Measurements from ENCODE around the gene TSN. TPM values are rescaled to one million over a fixed set of nuclear protein-coding genes. Genes with fewer than 3 reads are reported as not detected.

TSN gene
- total and polyA plus RNA-seq, 9 of the 15 experiments (the other 6 are each of a cell fraction or from before 2014, with no cell fraction given) = 63.2 to 152 (median 95.2) TPM

DNA sequence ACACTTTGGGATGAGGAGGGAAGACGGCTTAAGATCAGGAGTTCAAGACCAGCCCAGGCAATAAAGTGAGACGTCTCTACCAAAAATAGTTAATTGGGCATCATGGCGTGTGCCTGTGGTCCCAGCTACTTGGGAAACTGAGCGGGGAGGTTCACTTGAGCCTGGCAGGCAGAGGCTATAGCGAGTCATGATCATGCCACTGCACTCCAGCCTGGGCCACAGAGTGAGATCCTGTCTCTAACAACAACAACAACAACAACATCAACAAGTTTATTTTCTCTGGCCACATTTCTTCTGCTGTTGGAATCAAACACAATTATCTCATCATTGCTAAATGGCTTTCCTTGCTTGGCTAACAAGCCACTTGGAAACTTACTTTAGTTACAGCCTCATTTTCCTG is 32.1 kb upstream of the TSN start:
- no peaks in the 10 kb centered on the region for H3K9me1 ChIP-seq (ENCODE audit: control insufficient read depth, insufficient read depth, low read length)
- ATAC-seq (peak; percentile 10; the same call in 1 of the 3 replicates), DNase-seq (ENCODE audit: extremely low read depth in 1 of 4, low spot score in 3 of 4) (no peak), FAIRE-seq (no peak)
- H3K9me3 ChIP-seq (replicated peaks; ENCODE audit: control insufficient read depth, insufficient read depth, low read depth, low read length) = no peaks in the 10 kb centered on the region
- H3K4me2 ChIP-seq (ENCODE audit: insufficient read depth, low read length) = peak overlapping the region; percentile 13; the same call in 1 of the 2 replicates
- intact Hi-C loops (cut with micrococcal nuclease) = loop anchor here (2.0 to 5.0 kb wide), 2 partner anchors 71 to 193 kb away; partner anchors contain the start of gene RNU4ATAC
- TF ChIP-seq ZNF121 (CRISPR knock-in tag; conservative IDR thresholded peaks at IDR 0.05) = peak; percentile 80
- no peak for TF ChIP-seq ZNF3 (CRISPR knock-in tag; IDR thresholded peaks at IDR 0.05)
- 50% methylated on average over 4 of the region's 5 CpGs for WGBS (ENCODE audit: insufficient coverage, low coverage, missing lambda C conversion rate)
- no peaks in the 10 kb centered on the region for H3K27me3 ChIP-seq (ENCODE audit: control insufficient read depth in 2 of 2, insufficient read depth in 2 of 2, low read length in 2 of 2)
- POLR2A ChIA-PET = interaction anchor here (0.9 to 3.9 kb wide), 2 partner anchors 23 to 192 kb away, joined by 3 to 15 read pairs; partner anchors contain the start of gene RNU4ATAC
- H3K9ac ChIP-seq (ENCODE audit: insufficient read depth in 1 of 2, low read depth in 2 of 2, low read length in 2 of 2) = no peak overlapping the region
- no TSS peak for BruUV-seq (replicated peaks)
- H3K79me2 ChIP-seq (ENCODE audit: control insufficient read depth, insufficient read depth, low read length) = no peaks in the 10 kb centered on the region
- peaks cover 19% of the 10 kb centered on the region for H3K36me3 ChIP-seq (ENCODE audit: control insufficient read depth, insufficient read depth, low read length)
- no peak overlapping the region for H3K4me3 ChIP-seq
- no peak overlapping the region for H3K27ac ChIP-seq (ENCODE audit: extremely low read depth, low read depth, low read length)
- peaks cover 6 to 16% of the 10 kb centered on the region in 2 experiments; a peak in 4 of 5 replicates for H3K4me1 ChIP-seq (replicated peaks in 1 of 2; ENCODE audit: control insufficient read depth in 2 of 2, insufficient read depth in 2 of 2, low read length in 2 of 2)
- in situ Hi-C loops (cut with MboI) = no loop called here
- peak overlapping the region; percentile 25; the same call in 1 of the 2 replicates for H2AFZ ChIP-seq (ENCODE audit: low read depth, low read length)
- CTCF ChIA-PET (ENCODE audit: low intra/inter-chr PET ratio) = no interaction called here
- H4K20me1 ChIP-seq (replicated peaks; ENCODE audit: control insufficient read depth, insufficient read depth, low read length) = no peaks in the 10 kb centered on the region

DNA sequence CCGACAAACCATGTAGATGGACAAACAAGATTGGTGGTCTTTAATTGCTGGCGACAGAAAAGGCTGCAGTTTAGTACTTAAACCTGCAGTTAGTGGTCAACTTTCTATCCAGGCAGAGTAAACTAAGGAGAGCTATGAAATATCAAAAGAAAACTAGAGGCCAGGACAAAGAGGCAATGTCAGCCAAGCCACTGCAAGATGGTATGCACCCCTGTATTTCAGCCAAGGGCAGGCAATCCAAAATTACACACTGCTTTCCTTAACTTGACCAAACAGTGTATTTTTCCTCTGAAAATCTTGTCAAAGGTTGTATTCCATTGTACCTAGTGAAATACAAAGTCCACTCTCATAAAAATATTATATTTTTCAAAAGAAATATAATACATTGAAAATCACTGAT is 28.1 kb upstream of the TSN start:
- Histone ChIP-seq H3K4me1 (replicated peaks in 1 of 2; ENCODE audit: control insufficient read depth in 2 of 2, insufficient read depth in 2 of 2, low read length in 2 of 2) (peaks cover 6 to 12% of the 10 kb centered on the region in 2 experiments; a peak in 4 of 5 replicates), H3K9me1 (ENCODE audit: control insufficient read depth, insufficient read depth, low read length) (no peaks in the 10 kb centered on the region), H3K4me2 (ENCODE audit: insufficient read depth, low read length) (no peak overlapping the region), H2AFZ (ENCODE audit: low read depth, low read length) (no peak overlapping the region), H3K27ac (ENCODE audit: extremely low read depth, low read depth, low read length) (no peak overlapping the region), H3K9ac (ENCODE audit: insufficient read depth in 1 of 2, low read depth in 2 of 2, low read length in 2 of 2) (no peak overlapping the region), H3K79me2 (ENCODE audit: control insufficient read depth, insufficient read depth, low read length) (peaks cover 8% of the 10 kb centered on the region), H3K36me3 (ENCODE audit: control insufficient read depth, insufficient read depth, low read length) (peaks cover 58% of the 10 kb centered on the region), H3K4me3 (no peak overlapping the region), H3K27me3 (ENCODE audit: control insufficient read depth in 2 of 2, insufficient read depth in 2 of 2, low read length in 2 of 2) (no peaks in the 10 kb centered on the region), H4K20me1 (replicated peaks; ENCODE audit: control insufficient read depth, insufficient read depth, low read length) (0 out of 2 replicates have a peak, but pooled peaks cover 3% of the 10 kb centered on the region), H3K9me3 (replicated peaks; ENCODE audit: control insufficient read depth, insufficient read depth, low read depth, low read length) (no peaks in the 10 kb centered on the region)
- in situ Hi-C loops (cut with MboI) (no loop called here), intact Hi-C loops (cut with micrococcal nuclease) (no loop called here)
- TF ChIP-seq ZNF23 (CRISPR knock-in tag; IDR thresholded peaks at IDR 0.05) (no peak), ATF1 (CRISPR knock-in tag; IDR thresholded peaks at IDR 0.05) (no peak), ATF1 (tag; IDR thresholded peaks at IDR 0.05) (no peak), HDAC2 (IDR thresholded peaks at IDR 0.05) (no peak), DPF2 (IDR thresholded peaks at IDR 0.05) (no peak), ZNF239 (CRISPR knock-in tag; IDR thresholded peaks at IDR 0.05) (no peak), ZC3H11A (IDR thresholded peaks at IDR 0.05; ENCODE audit: low read depth, low read length) (no peak), EZH2 (IDR thresholded peaks at IDR 0.05; ENCODE audit: borderline replicate concordance, low read depth, low read length) (no peak), SRSF1 (IDR thresholded peaks at IDR 0.05; ENCODE audit: low read depth, low read length) (no peak), PHF8 (IDR thresholded peaks at IDR 0.05; ENCODE audit: borderline replicate concordance, low read length) (no peak), RFX1 (IDR thresholded peaks at IDR 0.05) (no peak)
- ChIA-PET CTCF (ENCODE audit: low intra/inter-chr PET ratio) (no interaction called here), POLR2A (interaction anchor here (0.6 to 1.2 kb wide), 2 partner anchors 196 to 231 kb away, joined by 3 to 5 read pairs; no protein-coding TSS in a partner anchor)
- DNase-seq (ENCODE audit: extremely low read depth in 1 of 4, low spot score in 3 of 4) (no peak), ATAC-seq (no peak), FAIRE-seq (no peak)
- BruUV-seq (replicated peaks) = no TSS peak
- 91% methylated on average over 2 of the region's 2 CpGs for WGBS (ENCODE audit: insufficient coverage, low coverage, missing lambda C conversion rate)
